Astrocyte (in vitro differentiated cells and primary cell): ENCODE data around the gene PDZD2. TPM values are rescaled to one million over a fixed set of nuclear protein-coding genes. Genes with fewer than 3 reads are reported as not detected.

Experiments used
- DNase-seq: peaks from one replicate; pipeline ENCODE4 v3.0.0-alpha.2; 2010; ENCODE audit warnings: low read depth
- FAIRE-seq: peaks from 2 replicates; lab custom pipeline; 2011; peaks lifted over from hg19 to GRCh38; lab: Jason Lieb, UNC
- H2AFZ ChIP-seq: 2 replicates; pipeline ENCODE4 v1.6.0; 2012; ENCODE audit warnings: low read depth, low read length, inconsistent platforms
- H3K27ac ChIP-seq: 2 replicates; pipeline ENCODE4 v1.5.1; 2011; ENCODE audit warnings: low read depth, low read length, inconsistent platforms
- H3K27me3 ChIP-seq: 2 replicates; pipeline ENCODE4 v1.6.0; 2011; ENCODE audit warnings: low read length, inconsistent platforms; ENCODE audit not compliant: insufficient read depth
- H3K36me3 ChIP-seq: 2 replicates; pipeline ENCODE4 v1.5.1; 2011; ENCODE audit warnings: low read length, inconsistent platforms; ENCODE audit not compliant: insufficient read depth
- H3K4me1 ChIP-seq: 2 replicates; pipeline ENCODE4 v1.5.1; 2011; ENCODE audit warnings: low read length, inconsistent platforms; ENCODE audit not compliant: insufficient read depth
- H3K4me2 ChIP-seq: 2 replicates; pipeline ENCODE4 v1.6.0; 2012; ENCODE audit warnings: low read length, inconsistent platforms
- H3K4me3 ChIP-seq: 2 replicates; pipeline ENCODE4 v1.5.1; 2011; ENCODE audit warnings: low read depth, mild to moderate bottlenecking, low read length, inconsistent platforms; ENCODE audit not compliant: insufficient read depth
- H3K79me2 ChIP-seq: 2 replicates; pipeline ENCODE4 v1.6.0; 2012; ENCODE audit warnings: mild to moderate bottlenecking, low read length, inconsistent platforms; ENCODE audit not compliant: insufficient read depth
- H3K9ac ChIP-seq: 2 replicates; pipeline ENCODE4 v1.6.0; 2012; ENCODE audit warnings: mild to moderate bottlenecking, low read length, inconsistent platforms
- H3K9me3 ChIP-seq: 2 replicates; pipeline ENCODE4 v1.5.1; 2012; ENCODE audit warnings: low read depth, mild to moderate bottlenecking, low read length, inconsistent platforms; ENCODE audit not compliant: insufficient read depth
- H4K20me1 ChIP-seq: 2 replicates; pipeline ENCODE4 v1.6.0; 2012; ENCODE audit warnings: low read length, inconsistent platforms; ENCODE audit not compliant: insufficient read depth
- H3K27ac Mint-ChIP-seq: one replicate; pipeline ENCODE4 v1.8.0; 2021; ENCODE audit warnings: mild to moderate bottlenecking, mixed read lengths; ENCODE audit not compliant: unreplicated experiment
- H3K27me3 Mint-ChIP-seq: one replicate; pipeline ENCODE4 v1.8.0; 2021; ENCODE audit warnings: low read depth, mixed read lengths; ENCODE audit not compliant: unreplicated experiment
- H3K36me3 Mint-ChIP-seq: one replicate; pipeline ENCODE4 v1.8.0; 2021; ENCODE audit warnings: low read depth, mixed read lengths; ENCODE audit not compliant: unreplicated experiment
- H3K4me1 Mint-ChIP-seq: one replicate; pipeline ENCODE4 v1.8.0; 2021; ENCODE audit warnings: low read depth, mixed read lengths; ENCODE audit not compliant: unreplicated experiment
- H3K4me3 Mint-ChIP-seq: one replicate; pipeline ENCODE4 v1.8.0; 2021; ENCODE audit warnings: mild to moderate bottlenecking, moderate library complexity, mixed read lengths; ENCODE audit not compliant: unreplicated experiment
- H3K9me3 Mint-ChIP-seq: one replicate; pipeline ENCODE4 v1.8.0; 2021; ENCODE audit warnings: mild to moderate bottlenecking, mixed read lengths; ENCODE audit not compliant: unreplicated experiment
- CTCF ChIP-seq: IDR thresholded peaks from 2 replicates; pipeline ENCODE4 v1.5.1; 2011; ENCODE audit warnings: low read depth, mild to moderate bottlenecking, inconsistent platforms, low read length, moderate library complexity; ENCODE audit not compliant: insufficient read depth
- EZH2 ChIP-seq: IDR thresholded peaks from 2 replicates; pipeline ENCODE4 v1.6.1; 2012; ENCODE audit warnings: mild to moderate bottlenecking, low read length, inconsistent platforms; ENCODE audit not compliant: insufficient read depth
- total RNA-seq: library from RNA; stranded (reverse); gene quantifications from 2 replicates; pipeline ENCODE4 v1.2.1, GENCODE V29; 2021

Gene PDZD2
- total RNA-seq, 1 donor from 2014 or later = 10.3 TPM

DNA sequence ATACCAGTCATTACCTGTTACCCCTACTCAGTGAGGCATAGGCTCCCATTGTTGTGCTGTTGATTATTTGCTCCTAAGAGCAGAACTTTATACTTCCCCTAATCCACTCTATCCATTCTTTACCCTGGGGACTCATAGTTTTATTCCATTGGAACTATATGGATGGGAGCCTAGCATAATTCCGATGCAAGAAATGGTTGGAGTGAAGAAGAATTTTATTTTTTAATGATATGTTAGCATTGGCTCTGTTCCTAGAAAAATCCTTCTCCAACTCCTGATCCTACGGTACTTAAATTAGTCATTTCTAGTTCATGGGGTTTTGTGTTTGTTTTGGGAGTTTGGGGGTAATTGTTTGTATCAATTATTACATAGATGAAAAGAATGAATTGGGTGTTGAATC is 343.7 kb downstream of the PDZD2 start:
- FAIRE-seq = no peak
- no peaks in the 10 kb centered on the region for H3K27me3 Mint-ChIP-seq

GRCh38 chr5:31983851-31984250 is 344.9 kb downstream of the PDZD2 start:
- Histone ChIP-seq H3K27ac (no peak overlapping the region), H3K4me3 (no peak overlapping the region), H2AFZ (no peak overlapping the region), H3K9ac (no peak overlapping the region), H3K9me3 (no peaks in the 10 kb centered on the region), H4K20me1 (no peaks in the 10 kb centered on the region), H3K4me2 (no peak overlapping the region), H3K4me1 (peaks cover 13% of the 10 kb centered on the region), H3K36me3 (no peaks in the 10 kb centered on the region), H3K79me2 (no peaks in the 10 kb centered on the region), H3K27me3 (no peaks in the 10 kb centered on the region)
- TF ChIP-seq CTCF = no peak
- no peak for TF ChIP-seq EZH2
- peaks cover 4% of the 10 kb centered on the region for H3K9me3 Mint-ChIP-seq
- peaks cover 16% of the 10 kb centered on the region for H3K4me1 Mint-ChIP-seq
- no peak overlapping the region for H3K27ac Mint-ChIP-seq
- peak; percentile 68 for DNase-seq
- no peak overlapping the region for H3K4me3 Mint-ChIP-seq
- no peaks in the 10 kb centered on the region for H3K27me3 Mint-ChIP-seq
- peak; percentile 17 for FAIRE-seq
- peaks cover 12% of the 10 kb centered on the region for H3K36me3 Mint-ChIP-seq

More for the DNA sequence above, 343.7 kb downstream of the PDZD2 start:
- Mint-ChIP-seq H3K4me3 (no peak overlapping the region), H3K9me3 (peaks cover 1% of the 10 kb centered on the region), H3K36me3 (peaks cover 8% of the 10 kb centered on the region), H3K27ac (no peak overlapping the region), H3K4me1 (peaks cover 3% of the 10 kb centered on the region)
- Histone ChIP-seq H3K4me1 (peaks cover 3% of the 10 kb centered on the region), H3K9me3 (no peaks in the 10 kb centered on the region), H2AFZ (no peak overlapping the region), H3K79me2 (no peaks in the 10 kb centered on the region), H3K4me3 (no peak overlapping the region), H3K27me3 (no peaks in the 10 kb centered on the region), H3K9ac (no peak overlapping the region), H4K20me1 (no peaks in the 10 kb centered on the region), H3K4me2 (no peak overlapping the region), H3K27ac (no peak overlapping the region), H3K36me3 (no peaks in the 10 kb centered on the region)
- TF ChIP-seq EZH2 = no peak
- TF ChIP-seq CTCF = no peak
- no peak for DNase-seq

DNA sequence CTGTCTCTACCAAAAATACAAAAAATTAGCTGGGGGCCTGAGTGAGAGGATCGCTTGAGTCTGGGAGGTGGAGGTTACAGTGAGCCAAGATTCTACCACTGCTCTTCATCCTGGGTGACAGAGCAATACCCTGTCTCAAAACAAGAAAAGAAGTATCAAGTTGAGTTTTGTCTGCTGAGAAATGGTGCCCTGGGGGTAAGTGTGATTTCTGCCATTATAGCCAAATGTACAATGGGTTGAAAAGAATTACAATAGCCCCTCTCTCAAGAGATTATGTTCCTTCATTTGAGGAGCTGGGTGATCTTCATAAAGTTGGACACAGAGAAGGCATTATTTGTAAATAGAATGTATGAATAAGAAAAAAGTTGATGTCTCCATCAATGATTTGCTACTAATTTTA is 345.8 kb downstream of the PDZD2 start:
- peaks cover 12% of the 10 kb centered on the region for H3K36me3 Mint-ChIP-seq
- peaks cover 4% of the 10 kb centered on the region for H3K9me3 Mint-ChIP-seq
- H3K9ac ChIP-seq = no peak overlapping the region
- H3K27ac ChIP-seq = no peak overlapping the region
- H3K4me1 ChIP-seq = peaks cover 15% of the 10 kb centered on the region
- H3K4me3 ChIP-seq = no peak overlapping the region
- no peak overlapping the region for H3K4me3 Mint-ChIP-seq
- no peak overlapping the region for H3K27ac Mint-ChIP-seq
- H4K20me1 ChIP-seq = no peaks in the 10 kb centered on the region
- TF ChIP-seq CTCF (no peak), EZH2 (no peak)
- H3K4me1 Mint-ChIP-seq = peaks cover 19% of the 10 kb centered on the region
- H3K9me3 ChIP-seq = no peaks in the 10 kb centered on the region
- FAIRE-seq (no peak), DNase-seq (no peak)
- no peak overlapping the region for H2AFZ ChIP-seq
- no peak overlapping the region for H3K4me2 ChIP-seq
- H3K79me2 ChIP-seq = no peaks in the 10 kb centered on the region
- no peaks in the 10 kb centered on the region for H3K36me3 ChIP-seq
- no peaks in the 10 kb centered on the region for H3K27me3 ChIP-seq
- no peaks in the 10 kb centered on the region for H3K27me3 Mint-ChIP-seq
